ENCODE measurements around the gene VPS13D. TPM values are rescaled to one million over a fixed set of nuclear protein-coding genes. Genes with fewer than 3 reads are reported as not detected.
A peak's percentile ranks its signal among the peaks of the same experiment; 100 is the strongest.

VPS13D gene
- total and polyA plus RNA-seq, 10 of the 15 experiments (the other 5 are each of a cell fraction or from before 2014, with no cell fraction given), result 1.4 to 16.9 (median 8.5) TPM

GRCh38 chr1:12296623-12297022 is 66.8 kb downstream of the VPS13D start:
- no TSS peak for BruUV-seq (replicated peaks)
- peaks cover 2 to 9% of the 10 kb centered on the region in 2 experiments; a peak in 3 of 4 replicates for H3K36me3 ChIP-seq (ENCODE audit: control insufficient read depth in 2 of 2, insufficient read depth in 2 of 2, low read length in 1 of 2)
- no peaks in the 10 kb centered on the region for H3K79me2 ChIP-seq (ENCODE audit: control insufficient read depth, insufficient read depth, low read length)
- peak; percentile 34 for DNase-seq (ENCODE audit: low read depth, low spot score)
- H3K4me2 ChIP-seq (ENCODE audit: control insufficient read depth, insufficient read depth), result no peak overlapping the region; the same call in 1 of the 2 replicates
- no peak overlapping the region for H3K9ac ChIP-seq (ENCODE audit: control insufficient read depth, insufficient read depth, low read length)
- intact Hi-C loops (cut with micrococcal nuclease; ENCODE audit: unreplicated experiment), result no loop called here
- RAD21 ChIA-PET (ENCODE audit: unreplicated experiment), result interaction anchor here (2.4 kb wide), 1 partner anchor 362 kb away, joined by 8 read pairs; no protein-coding TSS in a partner anchor
- in situ Hi-C loops (cut with MboI), result no loop called here
- H3K4me1 ChIP-seq (ENCODE audit: control insufficient read depth, insufficient read depth, low read length), result peaks cover 8% of the 10 kb centered on the region; the same call in 1 of the 2 replicates
- H3K4me3 ChIP-seq, result no peak overlapping the region
- CTCF ChIA-PET, result interaction anchor here (1.0 to 1.3 kb wide), 2 partner anchors 21 to 23 kb away, joined by 3 to 6 read pairs; no protein-coding TSS in a partner anchor
- ATAC-seq, result peak; percentile 88
- H3K9me3 ChIP-seq (replicated peaks; ENCODE audit: control insufficient read depth, insufficient read depth, low read length), result no peaks in the 10 kb centered on the region
- no peaks in the 10 kb centered on the region for H3K27me3 ChIP-seq (replicated peaks in 1 of 2; ENCODE audit: control insufficient read depth in 2 of 2, insufficient read depth in 2 of 2, low read length in 1 of 2)
- 0% methylated on average over 1 of the region's 1 CpG for WGBS (ENCODE audit: insufficient coverage, insufficient replicate concordance, low lambda C conversion rate, missing lambda C conversion rate)
- SMC1A ChIA-PET (ENCODE audit: uncharacterized antibody, unreplicated experiment), result interaction anchor here (0.7 to 2.2 kb wide), 4 partner anchors 8 to 151 kb away, joined by 3 to 8 read pairs (median 4); no protein-coding TSS in a partner anchor
- POLR2A ChIA-PET, result no interaction called here
- peak; percentile 75 for FAIRE-seq
- H3K27ac ChIP-seq (ENCODE audit: control insufficient read depth, insufficient read depth), result no peak overlapping the region
- H4K20me1 ChIP-seq (ENCODE audit: control insufficient read depth, insufficient read depth), result no peaks in the 10 kb centered on the region
- no peak overlapping the region for H2AFZ ChIP-seq (ENCODE audit: control insufficient read depth, low read depth, low read length)
- TF ChIP-seq, protein P1, sequence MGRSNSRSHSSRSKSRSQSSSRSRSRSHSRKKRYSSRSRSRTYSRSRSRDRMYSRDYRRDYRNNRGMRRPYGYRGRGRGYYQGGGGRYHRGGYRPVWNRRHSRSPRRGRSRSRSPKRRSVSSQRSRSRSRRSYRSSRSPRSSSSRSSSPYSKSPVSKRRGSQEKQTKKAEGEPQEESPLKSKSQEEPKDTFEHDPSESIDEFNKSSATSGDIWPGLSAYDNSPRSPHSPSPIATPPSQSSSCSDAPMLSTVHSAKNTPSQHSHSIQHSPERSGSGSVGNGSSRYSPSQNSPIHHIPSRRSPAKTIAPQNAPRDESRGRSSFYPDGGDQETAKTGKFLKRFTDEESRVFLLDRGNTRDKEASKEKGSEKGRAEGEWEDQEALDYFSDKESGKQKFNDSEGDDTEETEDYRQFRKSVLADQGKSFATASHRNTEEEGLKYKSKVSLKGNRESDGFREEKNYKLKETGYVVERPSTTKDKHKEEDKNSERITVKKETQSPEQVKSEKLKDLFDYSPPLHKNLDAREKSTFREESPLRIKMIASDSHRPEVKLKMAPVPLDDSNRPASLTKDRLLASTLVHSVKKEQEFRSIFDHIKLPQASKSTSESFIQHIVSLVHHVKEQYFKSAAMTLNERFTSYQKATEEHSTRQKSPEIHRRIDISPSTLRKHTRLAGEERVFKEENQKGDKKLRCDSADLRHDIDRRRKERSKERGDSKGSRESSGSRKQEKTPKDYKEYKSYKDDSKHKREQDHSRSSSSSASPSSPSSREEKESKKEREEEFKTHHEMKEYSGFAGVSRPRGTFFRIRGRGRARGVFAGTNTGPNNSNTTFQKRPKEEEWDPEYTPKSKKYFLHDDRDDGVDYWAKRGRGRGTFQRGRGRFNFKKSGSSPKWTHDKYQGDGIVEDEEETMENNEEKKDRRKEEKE (IDR thresholded peaks at IDR 0.05), result no peak
- TF ChIP-seq, protein P2, sequence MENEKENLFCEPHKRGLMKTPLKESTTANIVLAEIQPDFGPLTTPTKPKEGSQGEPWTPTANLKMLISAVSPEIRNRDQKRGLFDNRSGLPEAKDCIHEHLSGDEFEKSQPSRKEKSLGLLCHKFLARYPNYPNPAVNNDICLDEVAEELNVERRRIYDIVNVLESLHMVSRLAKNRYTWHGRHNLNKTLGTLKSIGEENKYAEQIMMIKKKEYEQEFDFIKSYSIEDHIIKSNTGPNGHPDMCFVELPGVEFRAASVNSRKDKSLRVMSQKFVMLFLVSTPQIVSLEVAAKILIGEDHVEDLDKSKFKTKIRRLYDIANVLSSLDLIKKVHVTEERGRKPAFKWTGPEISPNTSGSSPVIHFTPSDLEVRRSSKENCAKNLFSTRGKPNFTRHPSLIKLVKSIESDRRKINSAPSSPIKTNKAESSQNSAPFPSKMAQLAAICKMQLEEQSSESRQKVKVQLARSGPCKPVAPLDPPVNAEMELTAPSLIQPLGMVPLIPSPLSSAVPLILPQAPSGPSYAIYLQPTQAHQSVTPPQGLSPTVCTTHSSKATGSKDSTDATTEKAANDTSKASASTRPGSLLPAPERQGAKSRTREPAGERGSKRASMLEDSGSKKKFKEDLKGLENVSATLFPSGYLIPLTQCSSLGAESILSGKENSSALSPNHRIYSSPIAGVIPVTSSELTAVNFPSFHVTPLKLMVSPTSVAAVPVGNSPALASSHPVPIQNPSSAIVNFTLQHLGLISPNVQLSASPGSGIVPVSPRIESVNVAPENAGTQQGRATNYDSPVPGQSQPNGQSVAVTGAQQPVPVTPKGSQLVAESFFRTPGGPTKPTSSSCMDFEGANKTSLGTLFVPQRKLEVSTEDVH (IDR thresholded peaks at IDR 0.05; ENCODE audit: low read depth, partially characterized antibody), result no peak
- TF ChIP-seq RB1 (IDR thresholded peaks at IDR 0.05; ENCODE audit: borderline replicate concordance) (no peak), FOS (IDR thresholded peaks at IDR 0.05; ENCODE audit: borderline replicate concordance, extremely low read depth, insufficient read length) (no peak), NR2F1 (conservative IDR thresholded peaks at IDR 0.05) (no peak), NFYA (IDR thresholded peaks at IDR 0.05; ENCODE audit: borderline replicate concordance, low read depth, low read length) (no peak), NR2C1 (IDR thresholded peaks at IDR 0.05) (no peak), SMARCA5 (IDR thresholded peaks at IDR 0.05) (no peak), NRF1 (conservative IDR thresholded peaks at IDR 0.05; ENCODE audit: low read depth, low read length) (no peak), GATAD2B (conservative IDR thresholded peaks at IDR 0.05; ENCODE audit: low read depth) (no peak), SIX5 (IDR thresholded peaks at IDR 0.05; ENCODE audit: low read depth, low read length, severe bottlenecking) (no peak), SMAD5 (IDR thresholded peaks at IDR 0.05; ENCODE audit: low read depth) (no peak), ATF3 (IDR thresholded peaks at IDR 0.05; ENCODE audit: borderline replicate concordance, extremely low read depth, low read depth, low read length) (no peak), MLLT1 (IDR thresholded peaks at IDR 0.05) (no peak), CHD4 (IDR thresholded peaks at IDR 0.05) (no peak), SREBF1 (IDR thresholded peaks at IDR 0.05; ENCODE audit: low read length) (no peak)
- TF ChIP-seq, protein P3, sequence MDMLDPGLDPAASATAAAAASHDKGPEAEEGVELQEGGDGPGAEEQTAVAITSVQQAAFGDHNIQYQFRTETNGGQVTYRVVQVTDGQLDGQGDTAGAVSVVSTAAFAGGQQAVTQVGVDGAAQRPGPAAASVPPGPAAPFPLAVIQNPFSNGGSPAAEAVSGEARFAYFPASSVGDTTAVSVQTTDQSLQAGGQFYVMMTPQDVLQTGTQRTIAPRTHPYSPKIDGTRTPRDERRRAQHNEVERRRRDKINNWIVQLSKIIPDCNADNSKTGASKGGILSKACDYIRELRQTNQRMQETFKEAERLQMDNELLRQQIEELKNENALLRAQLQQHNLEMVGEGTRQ (IDR thresholded peaks at IDR 0.05; ENCODE audit: borderline replicate concordance, low read depth, low read length), result no peak
